IPS DF 4.7 (cell line): ENCODE results near the gene CTBP1.

Source experiments
- DNase-seq: peaks from one replicate; pipeline ENCODE4 v3.0.0-alpha.2; 2013; ENCODE audit warnings: low spot score; ENCODE audit errors: extremely low read depth

CTBP1 gene

DNA sequence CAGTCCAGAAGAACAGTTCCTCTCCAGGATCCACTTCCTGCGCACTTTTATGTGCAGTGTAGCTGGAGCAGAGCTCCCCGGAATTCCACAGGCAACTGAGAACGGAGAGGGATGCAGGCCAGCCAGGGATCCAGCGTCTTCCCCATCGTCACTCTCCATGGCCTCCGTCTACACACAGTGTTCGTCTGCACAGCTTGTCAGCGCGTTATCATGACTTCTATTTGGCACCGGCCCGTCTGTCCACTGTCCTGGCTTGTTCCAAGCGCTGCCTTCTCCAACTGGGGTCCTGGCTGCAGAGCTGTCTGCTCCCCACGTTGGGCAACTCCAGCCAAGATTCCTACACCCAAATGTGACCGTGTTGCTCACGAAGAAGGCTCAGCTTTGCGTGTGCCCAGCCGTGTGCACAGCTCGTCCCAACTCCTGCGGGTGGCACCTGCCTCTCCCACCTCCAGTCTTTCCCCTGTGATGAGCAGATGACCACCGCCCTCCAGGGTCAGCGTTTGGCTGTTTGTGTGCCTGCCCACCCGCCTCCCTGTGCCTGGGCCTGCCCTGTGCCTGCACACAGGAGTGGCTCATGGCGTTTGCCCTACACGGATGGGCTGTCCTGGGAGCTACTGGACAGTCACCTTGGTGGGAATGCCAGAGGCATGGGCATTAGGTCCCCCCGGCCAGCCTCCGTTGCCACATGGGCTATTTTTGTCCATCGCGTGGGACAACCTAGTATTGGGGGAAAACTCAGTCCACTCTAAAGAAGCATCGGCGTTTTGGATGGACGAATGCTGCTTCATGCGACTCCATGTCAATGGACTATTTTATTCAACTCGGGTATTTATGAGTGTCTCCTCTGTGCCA, 2.2 kb upstream of the CTBP1 start:
- DNase-seq = no peak

DNA sequence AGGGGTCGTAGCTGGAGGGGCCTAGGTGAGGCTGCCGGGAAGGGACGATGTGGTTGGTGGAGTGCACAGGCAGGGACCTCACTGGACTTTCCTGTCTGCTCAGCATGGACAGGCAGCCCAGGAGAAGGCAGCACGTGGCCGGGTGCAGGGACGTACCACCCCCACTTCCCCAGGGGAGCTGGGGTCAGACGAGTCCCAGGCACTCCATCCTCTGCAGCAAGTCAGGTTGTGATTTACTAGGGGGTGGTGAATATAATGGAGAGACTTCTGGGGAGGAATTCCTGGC, 1.5 kb upstream of the CTBP1 start:
- no peak for DNase-seq

DNA sequence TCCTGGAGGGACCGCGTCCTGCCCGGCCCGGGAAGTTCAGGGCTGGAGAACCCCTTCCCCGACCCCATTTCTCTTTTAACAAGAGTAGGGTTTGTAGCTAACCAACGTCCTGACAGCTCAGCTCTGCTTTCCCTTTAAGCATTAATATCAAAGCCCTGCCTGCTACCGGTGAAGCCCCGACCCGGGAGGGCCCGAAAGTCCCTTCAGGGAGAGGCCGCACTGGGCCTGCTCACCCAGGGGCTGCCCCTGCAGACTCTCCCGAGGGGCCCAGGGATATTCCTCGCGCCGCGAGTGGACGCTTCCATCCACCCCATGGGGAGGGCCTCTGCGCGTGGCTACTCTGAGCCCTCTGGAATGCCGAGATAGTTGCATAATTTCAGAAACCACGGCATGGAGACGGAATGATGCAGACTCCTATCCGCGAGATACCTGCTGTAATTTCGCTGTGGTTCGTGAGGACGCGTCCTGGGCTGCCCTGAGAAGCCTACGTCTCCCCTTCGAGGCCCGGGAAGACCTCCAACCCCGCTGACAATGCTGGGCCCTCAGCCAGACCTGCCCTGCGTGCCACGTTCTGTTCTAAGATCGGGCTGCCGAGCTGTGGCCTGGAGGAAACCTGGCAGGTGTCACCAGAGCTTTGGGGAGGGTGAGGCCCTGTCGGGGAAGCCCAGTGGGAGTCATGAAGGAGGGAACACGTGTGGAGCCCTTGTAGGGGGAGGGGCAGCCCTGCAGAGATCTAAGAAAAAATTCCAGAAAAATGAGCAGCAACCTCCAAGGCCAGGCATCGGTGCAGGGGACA, 999 bp upstream of the CTBP1 start:
- DNase-seq = no peak

DNA sequence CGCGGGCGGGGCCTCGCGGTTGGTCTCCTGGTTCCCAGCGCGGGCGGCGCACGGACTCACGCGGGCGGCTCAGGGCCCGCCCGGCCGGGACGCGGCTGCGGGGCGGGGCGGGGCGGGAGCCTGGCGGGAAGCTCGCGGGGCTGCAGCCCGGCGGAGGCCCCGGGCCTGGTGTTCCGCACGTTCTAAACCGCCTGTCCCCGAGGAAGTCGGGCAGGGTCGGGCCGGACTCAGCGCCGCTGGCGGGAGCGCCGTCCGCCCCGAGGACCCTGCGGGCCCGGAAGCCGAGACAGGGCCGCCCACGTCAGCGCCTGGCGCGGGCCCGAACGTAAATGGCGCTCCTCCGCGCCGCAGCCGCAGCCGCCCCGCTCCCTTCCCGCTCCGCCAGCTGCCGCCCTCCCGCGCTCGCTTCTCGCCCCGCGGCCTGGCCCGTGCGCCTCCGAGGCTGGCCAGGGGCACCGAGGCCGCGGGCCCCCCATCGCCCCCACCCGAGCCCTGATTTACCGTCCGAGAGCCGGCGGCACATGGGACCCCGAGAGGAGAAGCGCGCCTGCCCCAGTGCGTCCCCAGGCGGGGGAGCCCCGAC, 309 bp upstream of the CTBP1 start:
- DNase-seq = no peak

DNA sequence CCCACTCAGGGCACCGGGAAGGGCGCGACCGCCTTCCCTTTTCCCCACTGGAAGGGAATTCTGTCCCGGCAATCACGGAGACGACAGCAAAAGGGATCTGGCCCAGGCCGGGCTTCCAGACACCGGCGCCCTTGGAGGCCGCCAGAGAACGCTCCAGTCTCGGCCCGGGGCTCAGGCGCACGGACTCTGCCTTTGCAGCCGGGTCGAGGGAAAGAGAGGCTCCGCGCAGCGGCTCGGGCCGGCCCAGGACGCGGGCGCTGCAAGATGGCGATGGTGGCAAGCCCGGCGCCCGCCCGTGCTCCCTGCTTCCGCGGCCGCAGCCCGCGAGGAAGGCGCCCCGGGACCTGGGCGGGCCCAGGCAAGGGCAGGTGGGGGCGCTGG, 1.1 kb downstream of the CTBP1 start:
- DNase-seq = no peak

DNA sequence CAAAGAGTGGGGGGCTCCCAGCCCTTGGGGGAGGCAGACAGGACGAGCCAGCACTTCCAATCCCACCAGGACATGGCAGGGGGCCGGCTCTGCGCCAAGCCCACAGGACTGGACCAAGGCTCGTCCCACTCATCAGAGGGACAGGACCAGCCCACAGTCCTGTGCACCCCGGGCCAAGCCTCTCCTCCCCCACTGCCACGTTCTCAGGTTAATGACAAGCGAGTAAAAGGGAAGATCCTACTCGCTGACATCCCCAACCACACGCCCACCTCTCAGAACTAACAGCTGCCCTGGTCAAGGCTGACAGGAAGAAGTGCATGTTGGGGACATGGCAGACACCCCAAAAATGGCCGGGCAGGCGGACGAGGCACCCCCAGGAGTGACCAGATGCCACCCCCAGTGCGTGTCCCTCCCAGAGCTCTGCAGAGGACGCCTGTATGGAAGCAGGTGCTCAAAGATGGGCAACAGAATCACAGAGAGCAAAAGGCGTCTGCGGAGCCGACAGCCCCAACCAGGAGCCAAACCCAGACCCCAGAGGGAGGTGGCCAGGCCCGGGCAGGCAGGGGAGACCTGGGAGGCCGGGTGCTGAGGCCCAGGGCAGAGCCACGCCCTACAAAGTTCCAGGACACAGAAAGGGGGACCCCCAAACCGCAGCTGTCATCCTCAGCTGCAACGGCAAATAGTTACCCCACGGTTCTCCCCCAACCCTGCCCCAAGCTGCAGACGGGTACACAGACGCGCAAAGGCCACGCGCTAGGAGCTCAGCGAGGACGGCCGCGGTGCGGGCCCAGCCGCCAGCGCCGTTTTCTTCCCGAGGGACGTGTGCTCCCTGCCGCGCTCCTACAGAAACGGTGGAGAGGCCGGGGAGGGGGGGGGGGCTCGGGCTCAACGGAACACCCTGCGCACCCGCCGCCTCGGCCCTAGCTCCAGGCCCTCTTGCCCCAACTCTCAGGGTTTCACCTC, 1.7 kb downstream of the CTBP1 start:
- DNase-seq = no peak

DNA sequence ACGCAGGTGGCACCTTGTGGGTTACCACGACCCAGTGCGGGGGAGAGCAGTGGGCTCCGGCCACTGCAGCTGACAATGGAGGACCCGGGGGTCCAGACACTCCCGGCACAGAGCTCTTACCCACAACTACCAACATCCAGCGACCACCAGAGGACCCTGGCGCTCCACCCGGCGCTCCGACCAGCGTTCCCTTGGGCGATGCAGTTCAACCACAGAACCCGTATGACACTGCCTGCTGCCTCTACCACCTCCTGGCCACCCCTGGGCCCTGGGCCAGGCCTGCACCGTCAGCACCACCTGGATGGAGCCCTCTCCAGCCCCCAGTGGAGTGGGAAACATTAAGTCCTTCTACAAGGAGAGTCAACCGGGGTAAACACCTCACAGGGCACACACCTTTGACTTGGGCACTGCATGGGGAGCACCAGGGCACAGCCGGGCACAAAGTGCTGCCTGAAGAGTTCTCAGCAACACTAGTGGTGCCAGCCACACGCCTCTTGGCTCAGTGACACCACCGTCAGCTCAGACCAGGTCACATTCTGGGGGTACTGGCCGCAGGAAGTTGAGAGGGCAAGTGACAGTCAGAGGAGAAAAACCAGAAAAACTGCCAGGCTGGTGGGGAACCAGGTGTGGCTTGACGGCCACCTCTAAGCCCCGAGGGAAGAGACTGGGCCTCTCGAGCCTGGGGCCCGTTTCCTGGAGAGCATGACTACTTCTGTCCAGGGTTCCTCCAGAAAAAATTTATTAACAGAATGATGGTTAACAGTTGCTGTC, 2.6 kb downstream of the CTBP1 start:
- no peak for DNase-seq

DNA sequence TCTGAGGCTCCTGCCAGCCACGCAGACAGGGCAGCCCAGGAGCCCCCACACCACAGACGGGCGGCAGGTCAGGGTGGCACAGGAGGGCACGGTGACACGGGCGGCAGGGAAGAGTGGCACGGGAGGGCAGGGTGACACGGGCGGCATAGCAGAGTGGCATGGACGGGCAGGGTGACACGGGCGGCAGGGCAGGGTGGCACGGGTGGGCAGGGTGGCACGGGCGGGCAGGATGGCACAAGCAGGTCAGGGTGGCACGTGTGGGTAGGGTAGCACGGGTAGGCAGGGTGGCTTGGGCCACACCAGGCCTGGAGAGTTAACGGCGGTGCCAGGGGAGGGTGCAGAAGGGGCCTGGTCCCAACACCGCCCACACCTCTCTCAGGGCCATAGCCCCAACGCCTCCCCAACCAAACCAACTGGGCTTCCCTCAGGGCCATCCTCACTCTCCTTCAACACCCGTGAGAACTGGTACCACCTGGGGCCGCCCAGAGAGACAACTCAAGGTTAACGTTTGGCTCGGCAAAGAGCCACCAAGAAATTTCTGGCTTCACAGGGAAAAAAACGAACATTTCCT, 3.4 kb downstream of the CTBP1 start:
- no peak for DNase-seq

DNA sequence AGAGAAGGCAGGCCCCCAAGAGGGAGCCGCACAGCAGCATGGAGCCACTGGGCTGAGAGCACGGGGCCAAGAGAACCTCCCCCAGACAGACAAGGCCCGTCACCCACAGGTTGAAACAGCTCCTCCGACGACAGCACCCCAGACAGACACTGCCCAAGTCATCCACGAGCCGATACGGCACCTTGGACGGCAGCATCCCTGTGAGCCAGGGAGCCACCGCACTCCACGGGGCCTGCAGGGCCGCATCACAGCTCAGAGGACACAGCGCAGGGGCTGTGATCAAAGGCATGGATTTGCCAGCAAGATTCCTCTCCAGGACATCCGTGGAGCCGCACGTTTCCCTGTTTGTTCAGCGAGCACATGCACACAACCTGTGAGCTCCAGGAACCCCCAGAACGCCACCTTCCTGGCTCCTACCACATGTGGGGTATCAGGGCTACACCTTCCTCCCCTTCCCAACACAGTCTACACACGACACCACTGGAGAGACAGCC, 3.9 kb downstream of the CTBP1 start:
- no peak for DNase-seq

DNA sequence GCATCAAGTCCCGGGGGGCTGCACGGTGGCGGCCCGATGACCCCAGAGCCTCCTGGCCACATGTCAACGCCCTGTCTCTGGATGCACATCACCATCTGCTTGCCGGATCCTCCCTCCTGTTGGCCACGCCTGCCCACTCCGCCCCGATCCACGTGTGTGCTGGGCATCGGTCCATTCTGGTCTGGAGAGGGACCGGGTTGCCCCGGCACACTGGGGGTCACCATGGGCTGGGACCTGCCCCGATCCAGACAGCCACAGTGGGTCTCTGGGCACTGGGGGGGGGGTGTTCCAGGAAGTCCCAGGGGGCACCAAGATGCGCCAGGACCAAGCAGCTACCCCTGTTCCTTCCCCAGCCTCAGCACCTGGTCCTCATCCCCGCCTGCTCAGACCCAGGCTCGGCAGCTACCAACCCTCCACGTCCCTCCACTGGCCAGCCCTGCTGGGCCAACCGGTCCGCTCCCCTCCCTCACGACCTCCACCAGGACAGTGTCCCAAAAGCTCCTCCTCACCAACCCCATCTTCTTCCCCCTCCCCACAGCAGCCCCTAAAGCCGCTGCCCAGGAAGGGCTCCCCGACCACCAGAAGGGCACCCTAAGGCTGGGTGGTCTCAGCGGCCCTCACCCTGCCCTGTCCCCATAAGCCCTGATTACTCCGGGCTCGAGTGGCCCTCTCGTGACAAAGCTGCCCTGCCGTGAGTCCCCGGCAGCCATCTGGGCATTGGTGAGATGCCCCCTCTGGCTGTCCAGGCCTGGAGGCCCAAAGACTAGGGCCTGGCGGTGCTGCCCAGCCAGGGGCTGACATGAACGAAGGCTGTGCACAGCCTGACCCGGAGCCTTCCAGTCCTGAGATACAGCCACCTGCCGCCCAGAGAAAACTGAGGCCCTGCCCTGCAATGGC, 4.6 kb downstream of the CTBP1 start:
- no peak for DNase-seq

DNA sequence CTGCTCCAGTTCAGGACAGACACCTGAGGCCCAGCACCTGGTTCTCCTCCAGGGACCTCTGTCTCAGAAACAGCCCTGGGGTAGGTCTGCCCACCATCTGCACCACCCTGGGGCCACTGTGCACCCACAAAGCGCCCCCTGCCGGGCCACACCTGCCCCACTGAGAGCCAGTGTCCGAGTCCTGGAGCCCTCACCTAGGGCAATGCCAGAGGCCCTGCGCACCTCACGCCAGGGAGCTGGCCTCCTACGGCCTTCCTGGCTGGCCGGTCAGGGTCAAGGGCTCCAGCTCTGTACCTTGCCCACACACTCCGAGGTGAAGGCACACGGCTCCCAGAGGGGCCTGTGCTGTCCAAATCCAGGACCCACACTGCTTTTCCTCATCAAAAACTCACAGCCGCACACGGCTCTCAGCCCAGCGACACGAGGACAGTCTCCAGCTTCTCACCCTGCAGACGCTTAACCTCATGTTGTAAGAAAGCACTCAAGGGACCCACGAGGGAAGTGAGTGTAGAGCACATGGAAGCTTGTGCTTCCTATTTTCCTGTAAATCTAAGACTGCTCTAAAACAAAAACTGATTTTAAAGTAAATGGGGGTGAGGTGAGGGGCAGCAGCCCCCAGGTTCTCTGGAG, 5.4 kb downstream of the CTBP1 start:
- no peak for DNase-seq

DNA sequence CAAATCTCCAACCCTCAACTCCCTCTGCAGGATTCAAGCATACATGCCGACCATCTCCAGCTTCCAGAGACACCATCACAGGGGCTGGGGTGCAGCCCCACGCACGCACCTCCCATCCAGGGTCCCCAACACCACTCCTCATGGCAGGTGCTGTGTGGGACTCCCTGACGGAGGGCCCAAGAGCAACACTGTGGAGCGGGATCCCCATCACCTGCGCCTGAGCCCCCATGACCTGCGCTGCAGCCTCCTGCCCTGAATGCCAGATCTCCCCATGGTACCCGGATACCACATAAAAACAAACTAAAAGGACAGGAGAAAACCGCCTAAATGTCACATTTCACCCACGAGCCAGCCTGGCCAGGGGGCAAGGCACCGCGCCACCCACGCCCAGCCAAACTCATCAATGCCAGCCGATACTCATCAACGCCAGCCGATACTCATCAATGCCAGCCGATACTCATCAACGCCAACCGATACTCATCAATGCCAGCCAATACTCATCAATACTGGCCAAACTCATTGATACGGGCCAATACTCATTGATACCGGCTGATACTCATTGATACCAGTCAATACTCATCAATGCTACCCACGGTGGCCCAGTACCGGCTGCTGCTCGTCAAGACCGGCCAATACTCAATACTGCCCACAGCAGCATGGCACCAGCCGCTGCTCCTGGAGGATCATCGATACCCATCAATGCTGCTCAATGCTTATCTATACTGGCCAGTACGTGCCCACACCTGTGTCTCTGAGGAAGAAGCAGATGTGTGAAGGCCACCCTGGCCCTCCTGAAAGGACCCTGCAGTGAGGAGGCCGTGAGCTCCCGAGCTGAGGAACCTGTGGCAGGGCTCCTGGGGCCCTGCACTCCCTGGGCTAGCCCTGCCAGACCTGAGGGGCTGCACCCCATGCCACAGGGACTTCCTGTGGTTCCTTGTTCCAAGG, 6.2 kb downstream of the CTBP1 start:
- no peak for DNase-seq

DNA sequence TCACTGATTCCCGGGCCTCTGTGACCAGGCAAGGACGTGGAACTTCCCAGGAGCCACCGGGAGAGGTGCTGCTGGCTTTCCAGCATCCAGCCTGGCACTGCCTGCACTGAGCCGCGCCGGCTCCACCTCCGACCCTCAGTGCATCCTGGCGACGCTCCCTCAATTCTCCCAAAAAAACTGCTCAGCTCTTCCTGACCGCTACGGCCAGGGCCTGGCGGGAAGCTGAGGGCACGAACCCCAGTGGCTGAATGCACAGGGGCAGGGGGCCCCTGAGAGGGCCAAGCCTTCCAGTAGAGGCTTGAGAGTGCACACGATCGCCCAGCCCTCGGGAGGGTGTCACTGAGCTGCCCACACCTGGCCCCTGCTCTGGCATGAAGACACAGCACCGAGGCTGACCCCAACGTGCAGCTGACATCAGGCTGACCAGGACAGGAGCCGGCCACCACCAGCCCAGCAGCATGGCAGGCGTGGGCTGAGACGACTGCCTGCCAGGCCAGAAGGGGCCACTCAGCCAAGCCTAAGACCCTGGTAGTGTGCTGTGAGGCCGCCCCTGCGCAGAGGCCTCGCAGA, 6.9 kb downstream of the CTBP1 start:
- DNase-seq = no peak

DNA sequence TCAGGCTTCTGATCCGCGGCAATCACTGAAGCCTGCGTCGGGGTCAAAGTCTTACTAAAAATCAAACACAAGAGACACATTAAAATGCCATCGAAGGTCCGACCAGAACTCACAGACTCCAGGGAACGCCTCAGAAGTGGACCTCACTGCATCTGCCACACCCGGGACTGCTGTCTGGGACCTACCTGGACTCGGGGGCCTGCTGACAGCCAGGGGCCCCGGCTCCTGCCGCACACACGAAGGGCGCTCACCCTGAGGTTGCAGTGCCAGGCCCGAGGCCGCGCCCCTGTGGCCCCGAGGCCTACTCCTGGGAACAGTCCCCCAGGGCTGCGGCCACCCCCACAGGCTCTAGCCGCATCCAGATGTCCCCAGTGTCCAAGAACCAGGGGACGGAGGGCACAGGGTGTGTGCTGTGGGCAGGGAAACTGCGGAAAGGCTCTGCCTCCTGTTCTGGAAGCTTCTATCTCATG, 7.4 kb downstream of the CTBP1 start:
- DNase-seq = no peak

DNA sequence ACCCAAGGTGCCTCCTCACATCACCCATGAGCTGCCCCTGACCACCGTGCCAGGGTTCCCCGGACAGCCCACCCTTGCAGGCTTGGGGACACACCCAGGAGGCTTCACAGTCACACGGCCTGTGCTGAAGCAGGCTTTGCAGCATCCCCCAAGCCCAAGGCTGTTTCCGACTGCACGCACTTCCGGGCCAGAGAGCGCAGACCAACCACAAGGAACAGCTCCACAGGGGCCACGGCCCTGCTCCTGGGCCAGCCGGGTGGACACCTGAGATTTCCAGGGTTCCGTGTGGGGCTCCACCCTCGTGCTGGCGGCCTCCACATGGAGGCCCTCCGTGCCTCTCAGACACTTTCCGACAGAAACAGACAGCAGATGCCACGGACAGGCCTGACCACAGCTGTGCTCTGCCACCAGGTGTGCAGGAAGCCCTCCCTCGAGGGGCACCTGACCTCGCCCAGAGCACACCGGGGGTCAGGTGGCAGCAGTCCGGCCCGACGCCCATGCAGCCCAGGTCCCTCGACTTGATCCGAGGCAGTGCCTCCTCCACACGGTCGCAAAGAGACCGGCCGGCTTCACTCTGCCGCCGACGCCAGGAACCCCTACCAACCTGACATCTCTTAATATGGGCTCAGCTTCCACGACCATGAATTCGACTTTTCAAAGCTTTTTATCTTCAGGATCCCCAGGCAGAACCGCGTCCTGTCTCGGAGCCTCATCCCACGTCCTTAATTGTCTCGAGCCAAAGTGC, 8.0 kb downstream of the CTBP1 start:
- DNase-seq = no peak

DNA sequence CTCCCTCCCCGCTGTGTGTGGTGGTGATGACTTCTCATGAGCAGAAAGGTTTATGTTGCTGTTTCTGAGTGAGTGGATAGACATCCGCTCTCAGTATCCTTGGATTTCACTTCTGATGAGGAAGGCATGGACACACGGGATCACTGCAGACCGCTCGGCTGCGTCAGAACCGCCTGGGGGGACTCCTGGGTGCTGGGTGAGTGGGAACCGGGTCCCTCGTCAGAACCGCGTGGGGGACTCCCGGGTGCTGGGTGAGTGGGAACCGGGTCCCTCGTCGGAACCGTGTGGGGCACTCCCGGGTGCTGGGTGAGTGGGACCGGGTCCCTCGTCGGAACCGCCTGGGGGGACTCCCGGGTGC, 9.0 kb downstream of the CTBP1 start:
- DNase-seq = no peak
